Neural crest cell (in vitro differentiated cells): Measurements from ENCODE around the gene CFAP157. TPM values are rescaled to one million over a fixed set of nuclear protein-coding genes. Genes with fewer than 3 reads are reported as not detected.
A peak's percentile ranks its signal among the peaks of the same experiment; 100 is the strongest.

Source experiments
- DNase-seq: peaks from one replicate; pipeline ENCODE4 v3.0.0; 2021; ENCODE audit warnings: low read depth, mixed read lengths, low spot score
- H3K27ac Mint-ChIP-seq: one replicate; pipeline ENCODE4 v1.8.0; 2021; ENCODE audit warnings: mild to moderate bottlenecking, mixed read lengths; ENCODE audit not compliant: unreplicated experiment
- H3K27me3 Mint-ChIP-seq: 2 replicates; pipeline ENCODE4 v1.8.0; 2021; ENCODE audit warnings: low read depth, mild to moderate bottlenecking, mixed read lengths
- H3K36me3 Mint-ChIP-seq: 2 replicates; pipeline ENCODE4 v1.8.0; 2021; ENCODE audit warnings: low read depth, mild to moderate bottlenecking, mixed read lengths
- H3K4me1 Mint-ChIP-seq: 2 replicates; pipeline ENCODE4 v1.8.0; 2021; ENCODE audit warnings: mixed read lengths
- H3K4me3 Mint-ChIP-seq: one replicate; pipeline ENCODE4 v1.8.0; 2021; ENCODE audit warnings: mild to moderate bottlenecking, mixed read lengths
- H3K9me3 Mint-ChIP-seq: 2 replicates; pipeline ENCODE4 v1.8.0; 2021; ENCODE audit warnings: mixed read lengths
- total RNA-seq: library from RNA; stranded (reverse); gene quantifications from 2 replicates; pipeline ENCODE4 v1.2.1, GENCODE V29; 2021
- TF ChIP-seq, protein P1 (sequence below): fragments of 200-600 bp; sonication (generic); conservative IDR thresholded peaks from 2 replicates; pipeline ENCODE4 v1.5.0; 2021; ENCODE audit warnings: antibody characterized with exemption, mild to moderate bottlenecking

CFAP157 gene
- total RNA-seq, 1 donor from 2014 or later = not detected

DNA sequence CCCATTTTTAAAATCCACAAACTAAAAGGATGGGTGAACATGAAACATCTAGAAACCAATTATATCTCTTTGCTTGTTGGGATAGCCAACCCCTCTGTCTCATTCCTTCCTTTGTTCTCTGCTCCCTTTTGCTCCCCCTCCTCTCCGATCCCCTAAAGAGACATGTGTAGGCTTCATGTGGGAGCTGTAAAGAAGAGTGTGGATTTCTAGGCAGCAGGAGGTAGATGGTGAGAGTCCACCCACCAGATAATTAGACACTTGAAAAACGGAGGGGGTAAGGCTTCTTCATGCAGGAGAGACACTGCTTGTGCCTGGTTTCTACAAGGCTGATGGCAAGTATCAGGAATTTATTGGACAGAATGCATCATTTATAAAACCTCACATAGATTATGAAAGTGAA, 27.3 kb upstream of the CFAP157 start:
- TF ChIP-seq, protein P1, sequence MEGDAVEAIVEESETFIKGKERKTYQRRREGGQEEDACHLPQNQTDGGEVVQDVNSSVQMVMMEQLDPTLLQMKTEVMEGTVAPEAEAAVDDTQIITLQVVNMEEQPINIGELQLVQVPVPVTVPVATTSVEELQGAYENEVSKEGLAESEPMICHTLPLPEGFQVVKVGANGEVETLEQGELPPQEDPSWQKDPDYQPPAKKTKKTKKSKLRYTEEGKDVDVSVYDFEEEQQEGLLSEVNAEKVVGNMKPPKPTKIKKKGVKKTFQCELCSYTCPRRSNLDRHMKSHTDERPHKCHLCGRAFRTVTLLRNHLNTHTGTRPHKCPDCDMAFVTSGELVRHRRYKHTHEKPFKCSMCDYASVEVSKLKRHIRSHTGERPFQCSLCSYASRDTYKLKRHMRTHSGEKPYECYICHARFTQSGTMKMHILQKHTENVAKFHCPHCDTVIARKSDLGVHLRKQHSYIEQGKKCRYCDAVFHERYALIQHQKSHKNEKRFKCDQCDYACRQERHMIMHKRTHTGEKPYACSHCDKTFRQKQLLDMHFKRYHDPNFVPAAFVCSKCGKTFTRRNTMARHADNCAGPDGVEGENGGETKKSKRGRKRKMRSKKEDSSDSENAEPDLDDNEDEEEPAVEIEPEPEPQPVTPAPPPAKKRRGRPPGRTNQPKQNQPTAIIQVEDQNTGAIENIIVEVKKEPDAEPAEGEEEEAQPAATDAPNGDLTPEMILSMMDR = no peak
- no peak overlapping the region for H3K4me3 Mint-ChIP-seq
- H3K9me3 Mint-ChIP-seq = no peaks in the 10 kb centered on the region
- no peaks in the 10 kb centered on the region for H3K4me1 Mint-ChIP-seq
- no peak overlapping the region for H3K27ac Mint-ChIP-seq
- no peaks in the 10 kb centered on the region for H3K36me3 Mint-ChIP-seq
- no peak for DNase-seq
- no peaks in the 10 kb centered on the region for H3K27me3 Mint-ChIP-seq

DNA sequence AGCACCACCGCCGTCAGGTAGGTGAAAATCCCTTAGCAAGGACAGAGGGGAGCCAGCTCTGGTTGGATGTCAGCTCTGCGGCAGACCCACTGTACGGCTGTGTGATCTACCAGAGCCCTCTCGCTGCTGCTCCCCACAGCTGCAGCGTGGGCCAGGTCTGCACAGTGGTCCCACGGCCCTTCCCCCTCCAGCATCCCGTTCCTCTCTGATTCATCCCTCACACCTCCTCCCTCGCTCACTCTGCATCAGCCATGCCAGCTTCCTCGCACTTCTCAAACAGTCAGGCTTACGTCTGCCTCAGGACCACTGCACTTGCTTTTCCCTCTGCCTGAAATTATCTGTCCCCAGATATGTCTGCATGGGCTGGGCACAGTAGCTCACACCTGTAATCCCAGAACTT, 26.6 kb upstream of the CFAP157 start:
- no peak for DNase-seq
- Mint-ChIP-seq H3K4me1 (no peaks in the 10 kb centered on the region), H3K9me3 (no peaks in the 10 kb centered on the region)

DNA sequence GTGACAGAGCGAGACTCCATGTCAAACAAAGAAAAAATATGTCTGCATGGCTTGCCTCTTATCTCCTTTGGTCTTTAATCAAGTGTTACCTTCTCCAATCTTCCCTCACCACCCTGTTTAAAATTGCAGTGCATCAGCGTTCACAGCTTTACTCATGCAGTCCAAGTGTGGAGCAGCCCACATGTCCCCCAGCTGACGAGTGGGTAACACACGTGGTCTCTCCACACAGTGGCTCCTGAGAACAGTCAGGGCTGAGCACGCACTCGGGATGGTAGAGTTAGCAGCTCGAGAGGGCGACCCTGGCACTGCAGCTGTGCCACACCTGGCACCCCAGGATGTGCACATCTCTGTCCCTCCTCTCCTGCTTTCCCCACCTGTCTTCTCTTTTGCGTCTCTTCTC, 25.9 kb upstream of the CFAP157 start:
- Mint-ChIP-seq H3K27me3 (no peaks in the 10 kb centered on the region), H3K9me3 (no peaks in the 10 kb centered on the region), H3K4me3 (no peak overlapping the region), H3K27ac (no peak overlapping the region), H3K36me3 (peaks cover 2% of the 10 kb centered on the region), H3K4me1 (no peaks in the 10 kb centered on the region)
- TF ChIP-seq, protein P1 = no peak
- no peak for DNase-seq

More for the DNA sequence above, 26.6 kb upstream of the CFAP157 start:
- no peaks in the 10 kb centered on the region for H3K27me3 Mint-ChIP-seq
- H3K4me3 Mint-ChIP-seq = no peak overlapping the region
- peak overlapping the region; percentile 58 for H3K27ac Mint-ChIP-seq
- H3K36me3 Mint-ChIP-seq = peaks cover 2% of the 10 kb centered on the region
- TF ChIP-seq, protein P1 = no peak

DNA sequence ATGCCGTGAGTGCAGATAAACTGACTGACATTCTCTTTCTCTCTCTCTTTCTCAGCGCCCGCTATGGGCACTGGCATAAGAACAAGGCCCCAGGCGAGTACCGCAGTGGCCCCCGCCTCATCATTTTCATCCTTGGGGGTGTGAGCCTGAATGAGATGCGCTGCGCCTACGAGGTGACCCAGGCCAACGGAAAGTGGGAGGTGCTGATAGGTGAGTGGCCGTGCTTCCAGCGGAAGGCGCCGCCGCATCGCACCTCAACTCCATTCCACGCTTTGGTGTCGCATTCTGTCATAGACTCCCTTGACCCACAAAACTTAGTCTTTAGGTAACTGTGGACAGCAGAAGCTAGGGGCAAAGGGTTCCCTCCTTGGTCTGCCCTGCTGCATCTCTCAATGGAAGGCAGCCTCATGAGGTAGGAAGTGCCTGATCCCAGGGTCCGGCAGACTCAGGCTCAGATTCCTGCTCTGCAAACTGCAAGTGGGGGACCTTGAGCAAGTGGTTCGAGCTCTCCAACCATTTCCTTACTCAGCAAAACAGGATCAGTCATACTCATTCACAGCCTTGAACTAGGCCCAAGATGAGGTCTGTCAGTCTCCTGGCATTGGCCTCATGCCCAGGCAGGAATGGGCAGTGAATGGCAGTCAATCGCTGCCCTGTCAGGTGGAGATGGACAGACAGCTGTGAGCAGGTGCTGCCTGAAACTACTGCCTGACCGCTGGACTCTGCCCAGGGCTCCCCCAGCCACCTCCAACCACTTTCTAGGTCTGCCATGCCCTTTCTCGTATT, 24.2 kb upstream of the CFAP157 start:
- Mint-ChIP-seq H3K9me3 (no peaks in the 10 kb centered on the region), H3K4me3 (no peak overlapping the region), H3K4me1 (no peaks in the 10 kb centered on the region), H3K27ac (no peak overlapping the region), H3K36me3 (peaks cover 2% of the 10 kb centered on the region), H3K27me3 (no peaks in the 10 kb centered on the region)
- TF ChIP-seq, protein P1 = no peak
- no peak for DNase-seq

DNA sequence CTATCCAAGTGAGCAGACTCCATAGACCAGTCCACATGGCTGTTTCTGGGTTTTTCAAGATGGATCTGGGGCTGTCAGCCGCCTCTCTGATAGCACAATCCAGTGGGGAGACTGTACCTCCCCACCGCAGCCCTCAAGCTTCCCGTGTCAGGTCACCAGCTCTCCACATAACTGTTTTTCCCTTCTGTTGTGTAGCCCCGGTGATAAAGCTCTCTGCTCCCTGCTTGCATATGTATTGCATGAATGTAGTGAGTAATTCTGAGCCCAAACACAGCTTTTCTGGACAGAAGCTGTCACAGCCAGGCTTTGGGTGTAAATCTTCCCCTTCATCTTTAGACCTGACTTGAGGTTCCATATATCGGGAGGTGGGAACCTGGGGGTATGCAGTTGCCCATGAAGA, 23.1 kb upstream of the CFAP157 start:
- DNase-seq = no peak
- no peaks in the 10 kb centered on the region for H3K27me3 Mint-ChIP-seq
- H3K36me3 Mint-ChIP-seq = peaks cover 2% of the 10 kb centered on the region
- H3K9me3 Mint-ChIP-seq = no peaks in the 10 kb centered on the region
- peak overlapping the region; percentile 3 for H3K27ac Mint-ChIP-seq
- H3K4me1 Mint-ChIP-seq = no peaks in the 10 kb centered on the region
- TF ChIP-seq, protein P1 = no peak
- no peak overlapping the region for H3K4me3 Mint-ChIP-seq
